Cardiac muscle cell (in vitro differentiated cells and primary cell): Measurements from ENCODE around the gene TMEM163. TPM values are rescaled to one million over a fixed set of nuclear protein-coding genes. Genes with fewer than 3 reads are reported as not detected.

Experiments
- DNase-seq, 2 donors: peaks; one replicate each; pipeline versions ENCODE4 v3.0.0 to v3.0.0-alpha.2; 2010 to 2017; ENCODE audit warnings: low read depth in 1 of 2, low spot score in 1 of 2
- H3K27ac ChIP-seq: fragments of 200-600 bp; sonication (generic); 2 replicates; pipeline ENCODE4 v1.5.1; 2016
- H3K27me3 ChIP-seq: fragments of 200-600 bp; sonication (generic); 2 replicates; pipeline ENCODE4 v1.6.0; 2016; ENCODE audit warnings: control low read depth
- H3K36me3 ChIP-seq: fragments of 200-600 bp; sonication (generic); 2 replicates; pipeline ENCODE4 v1.5.1; 2016; ENCODE audit warnings: control low read depth
- H3K4me1 ChIP-seq: fragments of 200-600 bp; sonication (generic); 2 replicates; pipeline ENCODE4 v1.8.1; 2017; ENCODE audit warnings: low read depth, mild to moderate bottlenecking, mixed run types
- H3K4me3 ChIP-seq: fragments of 200-600 bp; sonication (generic); 2 replicates; pipeline ENCODE4 v1.5.1; 2016; ENCODE audit warnings: mild to moderate bottlenecking
- H3K9me3 ChIP-seq: fragments of 200-600 bp; sonication (generic); 2 replicates; pipeline ENCODE4 v1.5.1; 2017; ENCODE audit warnings: low read depth, mild to moderate bottlenecking, control low read depth
- polyA plus RNA-seq: library from polyadenylated mRNA; unstranded; fragments of >200 nt; fragmentation: Nextera tagmentation; extraction: Ambion mirVana; gene quantifications from 2 replicates; pipeline ENCODE4 v1.2.1, GENCODE V29; 2016
- total RNA-seq: library from RNA; depleted of rRNA; stranded (reverse); fragments of >200 nt; gene quantifications from 2 replicates; pipeline ENCODE4 v1.2.3, GENCODE V29; 2016
- TF ChIP-seq, protein P1 (sequence below): IDR thresholded peaks from 2 replicates; pipeline ENCODE4 v1.5.1; 2012; ENCODE audit warnings: low read depth, mild to moderate bottlenecking, low read length

The TMEM163 gene
- total and polyA plus RNA-seq, 2 experiments from 2014 or later = 45.8 to 58.1 TPM

DNA sequence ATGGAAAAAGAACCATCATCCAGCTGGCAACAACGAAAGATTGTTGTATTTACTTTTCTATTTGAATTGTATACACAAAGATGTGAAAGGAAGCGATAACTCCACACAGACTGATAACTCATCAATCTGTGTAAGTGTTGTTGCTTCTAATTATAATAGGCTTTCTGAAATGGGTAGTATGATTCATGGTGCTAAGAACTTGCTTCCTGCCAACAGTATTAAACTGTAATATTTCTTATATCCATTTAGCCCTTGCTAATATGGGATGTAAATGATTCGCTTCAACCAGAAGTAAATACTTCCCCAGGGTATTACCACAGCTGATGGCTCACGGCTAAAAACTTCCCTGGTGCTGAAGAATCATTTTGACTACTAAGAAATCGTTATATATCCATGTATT lies 70.2 kb downstream of the TMEM163 start:
- Histone ChIP-seq H3K4me3 (no peak overlapping the region), H3K36me3 (no peaks in the 10 kb centered on the region), H3K9me3 (no peaks in the 10 kb centered on the region), H3K27me3 (no peaks in the 10 kb centered on the region), H3K27ac (no peak overlapping the region), H3K4me1 (peaks cover under 1% of the 10 kb centered on the region)
- no peak for DNase-seq
- TF ChIP-seq, protein P1, sequence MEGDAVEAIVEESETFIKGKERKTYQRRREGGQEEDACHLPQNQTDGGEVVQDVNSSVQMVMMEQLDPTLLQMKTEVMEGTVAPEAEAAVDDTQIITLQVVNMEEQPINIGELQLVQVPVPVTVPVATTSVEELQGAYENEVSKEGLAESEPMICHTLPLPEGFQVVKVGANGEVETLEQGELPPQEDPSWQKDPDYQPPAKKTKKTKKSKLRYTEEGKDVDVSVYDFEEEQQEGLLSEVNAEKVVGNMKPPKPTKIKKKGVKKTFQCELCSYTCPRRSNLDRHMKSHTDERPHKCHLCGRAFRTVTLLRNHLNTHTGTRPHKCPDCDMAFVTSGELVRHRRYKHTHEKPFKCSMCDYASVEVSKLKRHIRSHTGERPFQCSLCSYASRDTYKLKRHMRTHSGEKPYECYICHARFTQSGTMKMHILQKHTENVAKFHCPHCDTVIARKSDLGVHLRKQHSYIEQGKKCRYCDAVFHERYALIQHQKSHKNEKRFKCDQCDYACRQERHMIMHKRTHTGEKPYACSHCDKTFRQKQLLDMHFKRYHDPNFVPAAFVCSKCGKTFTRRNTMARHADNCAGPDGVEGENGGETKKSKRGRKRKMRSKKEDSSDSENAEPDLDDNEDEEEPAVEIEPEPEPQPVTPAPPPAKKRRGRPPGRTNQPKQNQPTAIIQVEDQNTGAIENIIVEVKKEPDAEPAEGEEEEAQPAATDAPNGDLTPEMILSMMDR = no peak

DNA sequence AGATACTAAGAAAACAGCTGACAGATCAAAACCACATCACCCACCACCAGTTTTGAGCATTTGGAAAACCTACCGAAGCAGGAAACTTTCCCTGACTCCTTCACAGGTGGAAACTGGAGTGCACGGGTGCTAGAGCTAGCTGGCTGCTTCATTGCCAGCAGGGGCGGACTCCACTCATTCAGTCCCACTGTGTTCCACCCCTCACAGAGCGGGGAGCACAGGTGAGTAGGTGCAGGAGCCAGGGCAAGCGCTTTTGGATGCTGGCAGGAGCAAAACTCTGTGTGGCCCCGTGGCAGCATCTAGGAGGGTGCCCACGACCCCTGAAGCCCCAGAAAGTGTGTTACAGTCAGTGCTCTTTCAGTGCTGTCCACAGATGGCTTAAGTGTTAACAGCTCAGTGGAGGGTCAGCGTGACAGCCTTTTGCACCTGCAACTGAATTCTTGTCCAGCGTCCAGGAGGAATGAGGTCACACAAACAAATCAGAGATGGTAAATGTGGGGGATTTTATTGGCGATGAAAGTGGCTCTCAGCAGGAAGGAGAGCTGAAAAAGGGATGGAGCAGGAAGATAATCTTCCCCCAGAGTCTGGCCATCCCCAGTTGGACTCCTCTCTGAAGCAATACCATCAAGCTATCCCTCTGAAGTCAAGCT lies 71.1 kb downstream of the TMEM163 start:
- DNase-seq = no peak
- H3K4me3 ChIP-seq = no peak overlapping the region
- TF ChIP-seq, protein P1 = no peak
- H3K27me3 ChIP-seq = no peaks in the 10 kb centered on the region
- no peaks in the 10 kb centered on the region for H3K9me3 ChIP-seq
- no peak overlapping the region for H3K27ac ChIP-seq
- no peaks in the 10 kb centered on the region for H3K36me3 ChIP-seq
- peaks cover 4% of the 10 kb centered on the region for H3K4me1 ChIP-seq

DNA sequence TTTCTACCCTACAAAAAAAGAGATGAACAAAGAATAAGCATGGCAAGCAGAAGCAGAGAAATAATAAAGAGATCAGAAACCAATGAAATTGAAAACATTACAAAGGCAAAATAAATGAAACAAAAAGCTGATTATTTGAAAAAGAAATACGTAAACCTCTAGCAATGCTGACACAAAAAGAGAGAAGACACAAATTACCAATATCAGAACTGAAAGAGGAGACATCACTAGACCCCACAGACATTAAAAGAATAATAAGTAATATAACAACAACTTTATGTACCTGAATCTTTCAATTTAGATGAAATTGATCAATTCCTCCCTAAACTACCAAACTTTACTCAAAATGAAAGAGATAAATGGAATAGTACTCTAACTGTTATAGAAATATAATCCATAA lies 75.9 kb downstream of the TMEM163 start:
- no peaks in the 10 kb centered on the region for H3K9me3 ChIP-seq
- TF ChIP-seq, protein P1 = no peak

DNA sequence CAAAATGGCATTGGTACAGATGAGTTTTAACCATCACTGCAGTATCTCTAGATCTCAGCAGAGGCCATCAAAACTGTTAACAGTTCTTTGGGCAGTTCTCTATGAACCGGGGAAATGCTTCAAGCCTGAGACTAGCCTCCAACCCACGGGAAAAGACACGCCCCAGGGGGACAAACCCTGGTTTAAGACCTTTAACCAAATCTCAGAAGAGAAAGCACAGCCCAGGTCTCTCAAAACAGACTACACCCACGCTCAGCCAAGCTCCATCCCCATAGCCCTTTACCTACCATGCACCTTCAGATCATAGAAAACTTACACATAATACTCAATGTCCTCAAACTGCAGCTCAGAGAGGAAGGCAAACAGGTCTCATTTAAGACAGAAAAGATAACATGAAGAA lies 78.3 kb downstream of the TMEM163 start:
- TF ChIP-seq, protein P1 = no peak
- no peaks in the 10 kb centered on the region for H3K9me3 ChIP-seq
- no peak overlapping the region for H3K27ac ChIP-seq
- H3K4me1 ChIP-seq = peaks cover 4% of the 10 kb centered on the region
- no peaks in the 10 kb centered on the region for H3K27me3 ChIP-seq
- no peak for DNase-seq
- H3K4me3 ChIP-seq = no peak overlapping the region
- H3K36me3 ChIP-seq = no peaks in the 10 kb centered on the region

More for the DNA sequence above, 75.9 kb downstream of the TMEM163 start:
- Histone ChIP-seq H3K27me3 (no peaks in the 10 kb centered on the region), H3K27ac (no peak overlapping the region), H3K4me3 (no peak overlapping the region), H3K36me3 (no peaks in the 10 kb centered on the region), H3K4me1 (peaks cover 4% of the 10 kb centered on the region)
- DNase-seq = no peak

DNA sequence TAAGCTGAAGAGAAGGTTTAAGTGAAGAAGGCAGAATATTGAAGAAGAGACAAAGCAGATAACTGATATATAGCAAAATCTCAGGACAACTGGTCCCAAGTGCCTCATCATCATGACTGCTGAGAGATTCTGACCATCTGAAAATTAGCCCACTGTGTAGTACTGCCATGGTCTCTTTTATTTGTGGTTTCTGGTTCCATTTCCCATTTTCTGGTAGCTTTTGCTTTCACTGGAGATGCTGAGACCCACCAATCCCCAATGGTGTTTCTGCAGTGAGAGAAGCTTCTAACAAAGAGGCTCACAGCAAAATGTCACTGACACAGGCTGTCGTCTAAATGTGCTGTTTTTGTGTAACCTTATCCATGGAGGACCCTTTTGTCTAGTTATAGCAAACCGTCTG lies 79.5 kb downstream of the TMEM163 start:
- no peaks in the 10 kb centered on the region for H3K27me3 ChIP-seq
- TF ChIP-seq, protein P1 = no peak
- no peak for DNase-seq
- no peaks in the 10 kb centered on the region for H3K9me3 ChIP-seq
- no peaks in the 10 kb centered on the region for H3K36me3 ChIP-seq
- H3K4me3 ChIP-seq = no peak overlapping the region
- no peak overlapping the region for H3K27ac ChIP-seq
- peaks cover 4% of the 10 kb centered on the region for H3K4me1 ChIP-seq
